HepG2 (cell line): ENCODE results near the gene PLA2G4A. TPM values are rescaled to one million over a fixed set of nuclear protein-coding genes. Genes with fewer than 3 reads are reported as not detected.

Source experiments
- ATAC-seq: fragments of 200-7000 bp; cut with Tn5 transposase; 3 replicates; pipeline ENCODE4 v1.9.1; 2020; ENCODE audit warnings: mild to moderate bottlenecking, moderate library complexity
- BruUV-seq: library from RNA; stranded (reverse); fragments of 400-500 nt; replicated peaks from 2 replicates; lab custom pipeline; 2021; lab: Mats Ljungman, UMichigan
- CTCF ChIA-PET: fragments of 300-600 bp; formaldehyde crosslinking; extraction: SDS; loops from one replicate; lab custom pipeline; 2021; ENCODE audit warnings: low total read pairs, inconsistent platforms, low intra/inter-chr PET ratio; lab: Yijun Ruan, JAX
- POLR2A ChIA-PET: fragments of 350-600 bp; sonication (Branson Sonifier 250); formaldehyde crosslinking; loops from one replicate; lab custom pipeline; 2020; ENCODE audit warnings: antibody characterized with exemption, inconsistent platforms; lab: Yijun Ruan, JAX
- DNase-seq: peaks from one replicate; pipeline ENCODE4 v3.0.0-alpha.2; 2015; ENCODE audit warnings: low spot score
- FAIRE-seq: peaks from 3 replicates; lab custom pipeline; 2011; peaks lifted over from hg19 to GRCh38; lab: Jason Lieb, UNC
- H2AFZ ChIP-seq: one replicate; pipeline ENCODE4 v1.6.1; 2011; ENCODE audit warnings: low read length, inconsistent platforms
- H3K27ac ChIP-seq: fragments of 300-600 bp; 3 replicates; pipeline ENCODE4 v1.8.0; 2011; ENCODE audit warnings: mixed run types, mild to moderate bottlenecking, mixed read lengths, low read length, inconsistent platforms; ENCODE audit not compliant: insufficient read depth; ENCODE audit errors: extremely low read length
- H3K27me3 ChIP-seq, 2 experiments: fragments of 200-600 bp in 1 of 2; 2 replicates in 1 of 2; 3 replicates in 1 of 2; pipeline versions ENCODE4 v1.6.0 to v1.8.0; 2011; ENCODE audit warnings: low read length in 2 of 2, mild to moderate bottlenecking in 2 of 2, moderate library complexity in 2 of 2, inconsistent platforms in 1 of 2; ENCODE audit not compliant: insufficient read depth in 2 of 2, control insufficient read depth in 1 of 2
- H3K36me3 ChIP-seq, 2 experiments: fragments of 200-600 bp in 1 of 2; replicated peaks in 1 of 2; 2 replicates in 1 of 2; 3 replicates in 1 of 2; pipeline versions ENCODE4 v1.5.1 to v1.8.0; 2011; ENCODE audit warnings: low read length in 2 of 2, inconsistent platforms in 1 of 2; ENCODE audit not compliant: insufficient read depth in 2 of 2, control insufficient read depth in 1 of 2
- H3K4me1 ChIP-seq: 2 replicates; pipeline ENCODE4 v1.5.1; 2012; ENCODE audit warnings: low read length, inconsistent platforms; ENCODE audit not compliant: insufficient read depth
- H3K4me2 ChIP-seq: 2 replicates; pipeline ENCODE4 v1.6.0; 2011; ENCODE audit warnings: low read depth, low read length, inconsistent platforms
- H3K4me3 ChIP-seq, 3 experiments: fragments of 200-600 bp in 1 of 3; sonication (generic), shearing (Covaris generic) in 1 of 3; replicated peaks in 1 of 3; 2 replicates each; pipeline ENCODE4 v1.5.1; 2011 to 2016; ENCODE audit warnings: low read length in 3 of 3, inconsistent platforms in 2 of 3, low read depth in 2 of 3, mild to moderate bottlenecking in 2 of 3, control low read depth in 1 of 3, mixed read lengths in 1 of 3; ENCODE audit not compliant: insufficient read depth in 1 of 3
- H3K79me2 ChIP-seq: one replicate; pipeline ENCODE4 v1.6.1; 2011; ENCODE audit warnings: low read length, inconsistent platforms; ENCODE audit not compliant: insufficient read depth
- H3K9ac ChIP-seq: 2 replicates; pipeline ENCODE4 v1.6.0; 2011; ENCODE audit warnings: mild to moderate bottlenecking, low read depth, low read length, inconsistent platforms; ENCODE audit not compliant: insufficient read depth
- H3K9me3 ChIP-seq: 2 replicates; pipeline ENCODE4 v1.5.1; 2012; ENCODE audit warnings: mild to moderate bottlenecking, low read length
- H4K20me1 ChIP-seq: 2 replicates; pipeline ENCODE4 v1.6.0; 2011; ENCODE audit warnings: inconsistent platforms, mild to moderate bottlenecking, low read length, moderate library complexity; ENCODE audit not compliant: insufficient read depth
- FOSL2 ChIP-seq: sonication (generic); formaldehyde crosslinking; IDR thresholded peaks from 2 replicates; pipeline ENCODE4 v1.4.0; 2020; ENCODE audit warnings: missing genetic modification reagents
- FOXP1 ChIP-seq, 2 experiments: fragments of 450-650 bp in 1 of 2; IDR thresholded peaks; 2 replicates each; pipeline ENCODE4 v1.6.1; 2017 to 2018; ENCODE audit warnings: antibody characterized with exemption in 1 of 2
- MAFK ChIP-seq, 2 experiments: IDR thresholded peaks in 1 of 2; conservative IDR thresholded peaks in 1 of 2; 2 replicates each; pipeline ENCODE4 v1.6.1; 2011; ENCODE audit warnings: improper control_type of control experiment in 2 of 2, low read length in 2 of 2
- ZSCAN22 ChIP-seq: sonication (generic); formaldehyde crosslinking; IDR thresholded peaks from 2 replicates; pipeline ENCODE4 v1.4.0; 2020; ENCODE audit warnings: mild to moderate bottlenecking, missing genetic modification reagents
- in situ Hi-C: cut with HindIII; loops from 2 replicates; pipeline ENCODE4 v1.10.0; 2017; ENCODE audit warnings: low pct_unique_long_range_greater_than_20kb; ENCODE audit not compliant: extremely low pct_ligation_motif_present
- intact Hi-C: fragments of 100-400 bp; cut with micrococcal nuclease; formaldehyde crosslinking; loops from one replicate; pipeline ENCODE4 v1.10.0; 2022; ENCODE audit not compliant: unreplicated experiment
- polyA plus RNA-seq, 8 experiments: library from polyadenylated mRNA; depleted of rRNA in 3 of 8; stranded (reverse) in 7 of 8; unstranded in 1 of 8; fragments of >200 nt; fragmentation: Illumina TruSeq in 4 of 8; extraction: Trizol in 4 of 8; gene quantifications; 2 replicates each; pipeline versions ENCODE4 v1.2.1 to v1.2.3, GENCODE V29; 2011 to 2016; ENCODE audit warnings: low read depth in 4 of 8, missing spikeins in 1 of 8, mixed read lengths in 1 of 8; ENCODE audit not compliant: insufficient read depth in 1 of 8
- total RNA-seq, 5 experiments: library from RNA; depleted of rRNA; stranded (reverse); fragments of >200 nt; fragmentation: Illumina TruSeq; extraction: Trizol; gene quantifications; 2 replicates each; pipeline ENCODE4 v1.2.3, GENCODE V29; 2016; ENCODE audit warnings: low read depth in 1 of 5
- TF ChIP-seq, protein P1 (sequence below): sonication (generic); formaldehyde crosslinking; IDR thresholded peaks from 2 replicates; pipeline ENCODE4 v1.5.1; 2020; ENCODE audit warnings: mild to moderate bottlenecking, missing genetic modification reagents, borderline replicate concordance

PLA2G4A gene
- total and polyA plus RNA-seq, 2 of the 13 experiments (the other 11 are each of a cell fraction or from before 2014, with no cell fraction given), result not detected

DNA sequence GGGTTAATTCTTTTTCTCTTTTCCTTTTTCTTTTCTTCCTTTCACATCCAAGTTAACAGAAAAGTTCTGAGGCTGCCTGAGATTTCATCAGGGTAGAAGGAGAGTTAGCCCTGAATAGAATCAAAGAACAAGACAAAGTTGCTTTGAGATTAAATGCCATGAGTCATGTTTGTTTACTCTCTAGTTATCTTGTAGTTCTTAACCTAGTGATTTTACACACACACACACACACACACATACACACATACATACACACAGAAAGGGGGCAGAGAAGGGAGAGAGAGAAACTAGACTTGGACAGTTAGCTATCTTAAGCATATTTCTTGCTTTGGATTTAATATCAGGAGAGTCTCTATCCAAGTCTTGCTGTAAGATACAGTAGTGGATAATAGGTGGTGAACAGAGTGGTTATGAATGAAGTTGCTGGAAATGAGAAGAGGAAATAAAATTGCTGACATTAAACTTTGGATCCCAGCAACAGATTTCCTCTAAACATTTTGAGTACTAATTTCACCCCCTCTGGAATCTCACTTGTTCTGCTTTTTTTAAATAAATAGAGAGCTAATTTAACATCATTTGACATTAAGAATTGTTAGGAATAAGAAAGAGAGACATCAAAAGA lies 19.9 kb downstream of the PLA2G4A start:
- no peak overlapping the region for H3K4me2 ChIP-seq
- H3K27ac ChIP-seq, result no peak overlapping the region
- TF ChIP-seq FOXP1 (IDR thresholded peaks at IDR 0.05), result no peak
- 0 out of 2 replicates have a peak, but pooled peaks have one; percentile 44 for TF ChIP-seq FOXP1 (CRISPR knock-in tag; IDR thresholded peaks at IDR 0.05)
- TF ChIP-seq, protein P1, sequence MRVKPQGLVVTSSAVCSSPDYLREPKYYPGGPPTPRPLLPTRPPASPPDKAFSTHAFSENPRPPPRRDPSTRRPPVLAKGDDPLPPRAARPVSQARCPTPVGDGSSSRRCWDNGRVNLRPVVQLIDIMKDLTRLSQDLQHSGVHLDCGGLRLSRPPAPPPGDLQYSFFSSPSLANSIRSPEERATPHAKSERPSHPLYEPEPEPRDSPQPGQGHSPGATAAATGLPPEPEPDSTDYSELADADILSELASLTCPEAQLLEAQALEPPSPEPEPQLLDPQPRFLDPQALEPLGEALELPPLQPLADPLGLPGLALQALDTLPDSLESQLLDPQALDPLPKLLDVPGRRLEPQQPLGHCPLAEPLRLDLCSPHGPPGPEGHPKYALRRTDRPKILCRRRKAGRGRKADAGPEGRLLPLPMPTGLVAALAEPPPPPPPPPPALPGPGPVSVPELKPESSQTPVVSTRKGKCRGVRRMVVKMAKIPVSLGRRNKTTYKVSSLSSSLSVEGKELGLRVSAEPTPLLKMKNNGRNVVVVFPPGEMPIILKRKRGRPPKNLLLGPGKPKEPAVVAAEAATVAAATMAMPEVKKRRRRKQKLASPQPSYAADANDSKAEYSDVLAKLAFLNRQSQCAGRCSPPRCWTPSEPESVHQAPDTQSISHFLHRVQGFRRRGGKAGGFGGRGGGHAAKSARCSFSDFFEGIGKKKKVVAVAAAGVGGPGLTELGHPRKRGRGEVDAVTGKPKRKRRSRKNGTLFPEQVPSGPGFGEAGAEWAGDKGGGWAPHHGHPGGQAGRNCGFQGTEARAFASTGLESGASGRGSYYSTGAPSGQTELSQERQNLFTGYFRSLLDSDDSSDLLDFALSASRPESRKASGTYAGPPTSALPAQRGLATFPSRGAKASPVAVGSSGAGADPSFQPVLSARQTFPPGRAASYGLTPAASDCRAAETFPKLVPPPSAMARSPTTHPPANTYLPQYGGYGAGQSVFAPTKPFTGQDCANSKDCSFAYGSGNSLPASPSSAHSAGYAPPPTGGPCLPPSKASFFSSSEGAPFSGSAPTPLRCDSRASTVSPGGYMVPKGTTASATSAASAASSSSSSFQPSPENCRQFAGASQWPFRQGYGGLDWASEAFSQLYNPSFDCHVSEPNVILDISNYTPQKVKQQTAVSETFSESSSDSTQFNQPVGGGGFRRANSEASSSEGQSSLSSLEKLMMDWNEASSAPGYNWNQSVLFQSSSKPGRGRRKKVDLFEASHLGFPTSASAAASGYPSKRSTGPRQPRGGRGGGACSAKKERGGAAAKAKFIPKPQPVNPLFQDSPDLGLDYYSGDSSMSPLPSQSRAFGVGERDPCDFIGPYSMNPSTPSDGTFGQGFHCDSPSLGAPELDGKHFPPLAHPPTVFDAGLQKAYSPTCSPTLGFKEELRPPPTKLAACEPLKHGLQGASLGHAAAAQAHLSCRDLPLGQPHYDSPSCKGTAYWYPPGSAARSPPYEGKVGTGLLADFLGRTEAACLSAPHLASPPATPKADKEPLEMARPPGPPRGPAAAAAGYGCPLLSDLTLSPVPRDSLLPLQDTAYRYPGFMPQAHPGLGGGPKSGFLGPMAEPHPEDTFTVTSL (CRISPR knock-in tag), result no peak
- TF ChIP-seq ZSCAN22 (CRISPR knock-in tag), result no peak
- peak; percentile 6; the same call in 1 of the 2 replicates for TF ChIP-seq FOSL2 (CRISPR knock-in tag)
- TF ChIP-seq MAFK (conservative IDR thresholded peaks at IDR 0.05 in 1 of 2, IDR thresholded peaks at IDR 0.05 in 1 of 2; ENCODE audit: low read length in 2 of 2), result peak in 1 of 2 experiments; percentile 20; a peak in 1 of 4 replicates
- H2AFZ ChIP-seq, result no peak overlapping the region
- no peaks in the 10 kb centered on the region for H3K4me1 ChIP-seq
- no peaks in the 10 kb centered on the region for H3K9me3 ChIP-seq
- DNase-seq (peak; percentile 11), FAIRE-seq (no peak), ATAC-seq (no peak)
- no peaks in the 10 kb centered on the region for H4K20me1 ChIP-seq
- no peak overlapping the region for H3K9ac ChIP-seq
- H3K4me3 ChIP-seq, result no peak overlapping the region
- in situ Hi-C loops (no loop called here), intact Hi-C loops (no loop called here)
- POLR2A ChIA-PET, result no interaction called here
- H3K36me3 ChIP-seq, result no peaks in the 10 kb centered on the region
- no TSS peak for BruUV-seq
- no peaks in the 10 kb centered on the region for H3K79me2 ChIP-seq
- H3K27me3 ChIP-seq, result no peaks in the 10 kb centered on the region
- CTCF ChIA-PET, result no interaction called here
